CD4-positive, alpha-beta T cell (primary cell): ENCODE data around the gene PPP3CB. TPM values are rescaled to one million over a fixed set of nuclear protein-coding genes. Genes with fewer than 3 reads are reported as not detected.
A peak's percentile ranks its signal among the peaks of the same experiment; 100 is the strongest.

Source experiments
- ATAC-seq: fragments of 200-7000 bp; cut with Tn5 transposase; one replicate; pipeline ENCODE4 v1.10.0; 2022; ENCODE audit warnings: mild to moderate bottlenecking; ENCODE audit not compliant: poor library complexity
- CTCF ChIA-PET: fragments of 350-600 bp; sonication (Branson Sonifier 250); formaldehyde crosslinking; loops from one replicate; lab custom pipeline; 2021; ENCODE audit warnings: antibody characterized with exemption, inconsistent platforms; lab: Charles Lee
- POLR2A ChIA-PET: fragments of 350-600 bp; sonication (Branson Sonifier 250); formaldehyde crosslinking; loops from one replicate; lab custom pipeline; 2021; ENCODE audit warnings: antibody characterized with exemption, inconsistent platforms; lab: Charles Lee
- DNase-seq, 14 experiments: peaks; one replicate each; pipeline ENCODE4 v3.0.0-alpha.2; 2013 to 2020; ENCODE audit warnings: mixed read lengths in 2 of 14
- H3K27ac ChIP-seq, 2 donors: one replicate each; pipeline versions ENCODE4 v1.5.1 to v1.7.0; 2013; ENCODE audit warnings: low read length in 2 of 2, low read depth in 1 of 2, mild to moderate bottlenecking in 1 of 2
- H3K27me3 ChIP-seq, 2 experiments: 1 replicate in 1 of 2; 2 replicates in 1 of 2; pipeline versions ENCODE4 v1.6.1 to v1.7.0; 2013; ENCODE audit warnings: low read length in 2 of 2, control low read depth in 1 of 2, mild to moderate bottlenecking in 1 of 2, moderate library complexity in 1 of 2; ENCODE audit not compliant: insufficient read depth in 2 of 2, control insufficient read depth in 1 of 2
- H3K36me3 ChIP-seq: one replicate; pipeline ENCODE4 v1.6.1; 2013; ENCODE audit warnings: low read length, control low read depth; ENCODE audit not compliant: insufficient read depth
- H3K4me1 ChIP-seq: one replicate; pipeline ENCODE4 v1.6.1; 2013; ENCODE audit warnings: low read length, control low read depth; ENCODE audit not compliant: insufficient read depth
- H3K4me3 ChIP-seq: one replicate; pipeline ENCODE4 v1.5.1; 2013; ENCODE audit warnings: mild to moderate bottlenecking, low read length, moderate library complexity
- H3K9me3 ChIP-seq, 2 experiments: 1 replicate in 1 of 2; 2 replicates in 1 of 2; pipeline versions ENCODE4 v1.6.1 to v1.7.0; 2013; ENCODE audit warnings: low read length in 2 of 2, mild to moderate bottlenecking in 2 of 2, control low read depth in 1 of 2, moderate library complexity in 1 of 2; ENCODE audit not compliant: control insufficient read depth in 1 of 2, insufficient read depth in 1 of 2
- H3K27ac Mint-ChIP-seq: one replicate; pipeline ENCODE4 v1.8.0; 2020; ENCODE audit warnings: mixed read lengths
- H3K27me3 Mint-ChIP-seq: one replicate; pipeline ENCODE4 v1.8.0; 2021; ENCODE audit warnings: mixed read lengths
- H3K36me3 Mint-ChIP-seq: one replicate; pipeline ENCODE4 v1.8.0; 2021; ENCODE audit warnings: low read depth, mixed read lengths
- H3K4me1 Mint-ChIP-seq: one replicate; pipeline ENCODE4 v1.8.0; 2021; ENCODE audit warnings: low read depth, mixed read lengths
- H3K4me3 Mint-ChIP-seq: one replicate; pipeline ENCODE4 v1.8.0; 2020; ENCODE audit warnings: mild to moderate bottlenecking, mixed read lengths
- H3K9me3 Mint-ChIP-seq: one replicate; pipeline ENCODE4 v1.8.0; 2020; ENCODE audit warnings: mixed read lengths
- CTCF ChIP-seq: fragments of 200-600 bp; IDR thresholded peaks from one replicate; pipeline ENCODE4 v1.8.0; 2022; ENCODE audit warnings: antibody characterized with exemption, mild to moderate bottlenecking
- intact Hi-C, 2 experiments: fragments of 100-400 bp; cut with DNase I in 1 of 2; cut with micrococcal nuclease in 1 of 2; formaldehyde crosslinking; loops; one replicate each; pipeline versions ENCODE4 v1.15.1 to v1.9.0; 2023 to 2025; cut with DNase I, micrococcal nuclease
- total RNA-seq, 174 experiments: library from RNA in 2 of 174; stranded (reverse) in 2 of 174; gene quantifications; one replicate each; pipeline ENCODE4 v1.2.3 and lab custom pipeline; 2021 to 2026

PPP3CB gene
- total RNA-seq, 2 experiments from 2014 or later = 20.2 to 20.3 TPM

GRCh38 chr10:73497623-73498022 is 1.8 kb upstream of the PPP3CB start:
- no peak for TF ChIP-seq CTCF
- ChIA-PET CTCF (no interaction called here), POLR2A (interaction anchor here (0.6 kb wide), 1 partner anchor 137 kb away, joined by 3 read pairs; no protein-coding TSS in a partner anchor)
- Histone ChIP-seq H3K27ac (no peak overlapping the region), H3K4me3 (no peak overlapping the region), H3K4me1 (peaks cover 37% of the 10 kb centered on the region), H3K36me3 (no peaks in the 10 kb centered on the region), H3K27me3 (no peaks in the 10 kb centered on the region), H3K9me3 (no peaks in the 10 kb centered on the region)
- intact Hi-C loops = loop anchor here in 1 of 2 experiments (2.0 to 10.0 kb wide), 9 partner anchors 83 to 1143 kb away; partner anchors contain the start of genes ANXA7, CHCHD1, DNAJB12 and MICU1
- Mint-ChIP-seq H3K9me3 (no peaks in the 10 kb centered on the region), H3K36me3 (peaks cover 16% of the 10 kb centered on the region), H3K4me3 (peak overlapping the region; percentile 63), H3K27ac (peak overlapping the region; percentile 78), H3K4me1 (peaks cover 62% of the 10 kb centered on the region), H3K27me3 (no peaks in the 10 kb centered on the region)
- ATAC-seq (no peak), DNase-seq (no peak)

- Histone ChIP-seq H3K27ac (peak overlapping the region; percentile 90 to 95), H3K4me3 (peak overlapping the region; percentile 95), H3K9me3 (no peaks in the 10 kb centered on the region), H3K27me3 (no peaks in the 10 kb centered on the region), H3K36me3 (no peaks in the 10 kb centered on the region), H3K4me1 (peaks cover 25% of the 10 kb centered on the region)
- DNase-seq (peak; percentile 75 to 96 (median 88)), ATAC-seq (peak; percentile 80)
- Mint-ChIP-seq H3K27me3 (no peaks in the 10 kb centered on the region), H3K9me3 (no peaks in the 10 kb centered on the region), H3K27ac (peak overlapping the region; percentile 78), H3K4me3 (peak overlapping the region; percentile 91), H3K4me1 (peaks cover 56% of the 10 kb centered on the region), H3K36me3 (peaks cover 14% of the 10 kb centered on the region)
- POLR2A ChIA-PET = interaction anchor here (0.7 to 3.1 kb wide), 28 partner anchors 8 to 1715 kb away, joined by 3 to 36 read pairs (median 4); partner anchors contain the start of genes ANXA7, CFAP70, CHCHD1 and DNAJC9
- CTCF ChIA-PET = interaction anchor here (1.5 kb wide), 1 partner anchor 10 kb away, joined by 5 read pairs; no protein-coding TSS in a partner anchor
- no peak for TF ChIP-seq CTCF
- intact Hi-C loops = loop anchor here (2.0 to 10.0 kb wide), 8 partner anchors 132 to 1141 kb away; partner anchors contain the start of genes CHCHD1 (in 1 of the 2), DNAJB12 (in 1 of the 2), DNAJC9 (in 1 of the 2) and MICU1 (in 1 of the 2)
Measured at GRCh38 chr10:73495226-73495883, 469 bp downstream of the PPP3CB start.

GRCh38 chr10:73494877-73495225 is 973 bp downstream of the PPP3CB start:
- Mint-ChIP-seq H3K9me3 (no peaks in the 10 kb centered on the region), H3K27ac (peak overlapping the region; percentile 78), H3K36me3 (peaks cover 16% of the 10 kb centered on the region), H3K4me3 (peak overlapping the region; percentile 91), H3K4me1 (peaks cover 61% of the 10 kb centered on the region), H3K27me3 (no peaks in the 10 kb centered on the region)
- no peak for TF ChIP-seq CTCF
- Histone ChIP-seq H3K4me1 (peaks cover 25% of the 10 kb centered on the region), H3K27me3 (no peaks in the 10 kb centered on the region), H3K36me3 (no peaks in the 10 kb centered on the region), H3K27ac (peak overlapping the region; percentile 90 to 95), H3K9me3 (no peaks in the 10 kb centered on the region), H3K4me3 (peak overlapping the region; percentile 95)
- ChIA-PET CTCF (interaction anchor here (1.5 kb wide), 1 partner anchor 10 kb away, joined by 5 read pairs; no protein-coding TSS in a partner anchor), POLR2A (interaction anchor here (0.7 to 3.1 kb wide), 19 partner anchors 8 to 1716 kb away, joined by 3 to 36 read pairs (median 7); partner anchors contain the start of genes ANXA7, CHCHD1, DNAJC9 and MRPS16)
- ATAC-seq (no peak), DNase-seq (no peak)
- intact Hi-C loops = loop anchor here (2.0 to 10.0 kb wide), 8 partner anchors 132 to 1140 kb away; partner anchors contain the start of genes CHCHD1 (in 1 of the 2), DNAJB12 (in 1 of the 2), DNAJC9 (in 1 of the 2) and MICU1 (in 1 of the 2)
